GM13976 (cell line): Measurements from ENCODE around the gene TBC1D5.

Source experiments
- DNase-seq: peaks from one replicate; pipeline ENCODE4 v3.0.0; 2012; ENCODE audit warnings: low spot score
- CTCF ChIP-seq: IDR thresholded peaks from 2 replicates; pipeline ENCODE4 v1.5.1; 2012; ENCODE audit warnings: borderline replicate concordance, mild to moderate bottlenecking; ENCODE audit not compliant: insufficient read depth; ENCODE audit errors: extremely low read depth, missing control alignments, control extremely low read depth
- in situ Hi-C: fragments of 300-500 bp; cut with MboI; formaldehyde crosslinking; loops from one replicate; pipeline ENCODE4 v1.12.0; 2022; ENCODE audit warnings: low sequenced_read_pairs, mixed read lengths, inconsistent platforms; ENCODE audit not compliant: unreplicated experiment

TBC1D5 gene

GRCh38 chr3:17552351-17552750 lies 190.1 kb downstream of the TBC1D5 start:
- no peak for DNase-seq
- in situ Hi-C loops = no loop called here
- TF ChIP-seq CTCF = no peak

GRCh38 chr3:17551895-17552294 lies 190.5 kb downstream of the TBC1D5 start:
- no peak for TF ChIP-seq CTCF
- in situ Hi-C loops = no loop called here
- DNase-seq = no peak

- DNase-seq = no peak
- in situ Hi-C loops = no loop called here
Observed at GRCh38 chr3:17551333-17551732, 191.1 kb downstream of the TBC1D5 start.

GRCh38 chr3:17550624-17551023 lies 191.8 kb downstream of the TBC1D5 start:
- TF ChIP-seq CTCF = no peak
- in situ Hi-C loops = no loop called here

More at GRCh38 chr3:17551333-17551732, 191.1 kb downstream of the TBC1D5 start:
- TF ChIP-seq CTCF = no peak

GRCh38 chr3:17546500-17547255 lies 195.8 kb downstream of the TBC1D5 start:
- TF ChIP-seq CTCF = no peak
- in situ Hi-C loops = no loop called here
- no peak for DNase-seq

More at GRCh38 chr3:17550624-17551023, 191.8 kb downstream of the TBC1D5 start:
- DNase-seq = no peak

- in situ Hi-C loops = no loop called here
- no peak for DNase-seq
- no peak for TF ChIP-seq CTCF
Observed at GRCh38 chr3:17544632-17545031, 197.8 kb downstream of the TBC1D5 start.
